Measurements from ENCODE around the gene GFPT2.

GFPT2 gene

GRCh38 chr5:180330810-180331646 lies 22.1 kb downstream of the GFPT2 start:
- TF ChIP-seq, protein P1, sequence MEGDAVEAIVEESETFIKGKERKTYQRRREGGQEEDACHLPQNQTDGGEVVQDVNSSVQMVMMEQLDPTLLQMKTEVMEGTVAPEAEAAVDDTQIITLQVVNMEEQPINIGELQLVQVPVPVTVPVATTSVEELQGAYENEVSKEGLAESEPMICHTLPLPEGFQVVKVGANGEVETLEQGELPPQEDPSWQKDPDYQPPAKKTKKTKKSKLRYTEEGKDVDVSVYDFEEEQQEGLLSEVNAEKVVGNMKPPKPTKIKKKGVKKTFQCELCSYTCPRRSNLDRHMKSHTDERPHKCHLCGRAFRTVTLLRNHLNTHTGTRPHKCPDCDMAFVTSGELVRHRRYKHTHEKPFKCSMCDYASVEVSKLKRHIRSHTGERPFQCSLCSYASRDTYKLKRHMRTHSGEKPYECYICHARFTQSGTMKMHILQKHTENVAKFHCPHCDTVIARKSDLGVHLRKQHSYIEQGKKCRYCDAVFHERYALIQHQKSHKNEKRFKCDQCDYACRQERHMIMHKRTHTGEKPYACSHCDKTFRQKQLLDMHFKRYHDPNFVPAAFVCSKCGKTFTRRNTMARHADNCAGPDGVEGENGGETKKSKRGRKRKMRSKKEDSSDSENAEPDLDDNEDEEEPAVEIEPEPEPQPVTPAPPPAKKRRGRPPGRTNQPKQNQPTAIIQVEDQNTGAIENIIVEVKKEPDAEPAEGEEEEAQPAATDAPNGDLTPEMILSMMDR (IDR thresholded peaks at IDR 0.05; ENCODE audit: low read depth, low read length, missing control alignments) = no peak
- no peak for DNase-seq (ENCODE audit: extremely low read depth, low read depth)
- no peak overlapping the region for H3K4me3 ChIP-seq (replicated peaks; ENCODE audit: low read depth, low read length)

GRCh38 chr5:180330270-180330648 lies 22.9 kb downstream of the GFPT2 start:
- DNase-seq (ENCODE audit: extremely low read depth, low read depth) = no peak
- H3K4me3 ChIP-seq (replicated peaks; ENCODE audit: low read depth, low read length) = no peak overlapping the region
- TF ChIP-seq, protein P1 (IDR thresholded peaks at IDR 0.05; ENCODE audit: low read depth, low read length, missing control alignments) = no peak

DNA sequence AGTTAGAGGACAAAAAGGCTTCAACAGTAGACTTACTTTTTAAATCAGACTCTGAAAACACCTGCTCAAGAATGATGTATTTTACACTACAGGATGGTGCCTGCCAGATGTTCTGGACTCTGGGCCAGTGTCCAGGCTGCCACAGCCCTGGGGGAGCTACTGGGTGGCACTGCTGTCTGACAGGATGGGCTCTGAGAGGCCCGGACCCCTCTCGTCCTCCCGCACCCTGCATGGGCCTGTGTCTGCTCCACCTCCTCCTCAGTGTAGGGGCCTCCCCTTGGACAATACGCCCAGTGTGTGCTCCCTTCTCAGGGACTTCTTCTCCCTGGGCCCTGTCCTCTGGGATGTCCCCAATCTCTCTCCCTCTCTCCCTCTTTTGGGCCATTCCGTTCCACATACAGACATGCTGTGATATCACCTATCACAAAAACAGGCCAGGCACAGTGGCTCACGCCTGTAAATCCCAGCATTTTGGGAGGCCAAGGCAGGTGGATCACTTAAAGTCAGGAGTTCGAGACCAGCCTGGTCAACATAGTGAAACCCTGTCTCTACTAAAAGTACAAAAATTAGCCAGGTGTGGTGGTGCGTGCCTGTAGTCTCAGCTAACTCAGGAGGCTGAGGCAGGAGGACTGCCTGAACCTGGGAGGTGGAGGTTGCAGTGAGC lies 23.4 kb downstream of the GFPT2 start:
- DNase-seq (ENCODE audit: extremely low read depth, low read depth) = no peak
- TF ChIP-seq, protein P1 (IDR thresholded peaks at IDR 0.05; ENCODE audit: low read depth, low read length, missing control alignments) = no peak
- H3K4me3 ChIP-seq (replicated peaks; ENCODE audit: low read depth, low read length) = no peak overlapping the region

- H3K4me3 ChIP-seq (replicated peaks; ENCODE audit: low read depth, low read length) = no peak overlapping the region
- no peak for DNase-seq (ENCODE audit: extremely low read depth, low read depth)
- TF ChIP-seq, protein P1 (IDR thresholded peaks at IDR 0.05; ENCODE audit: low read depth, low read length, missing control alignments) = no peak
Observed at GRCh38 chr5:180329138-180329435, 24.0 kb downstream of the GFPT2 start.

GRCh38 chr5:180328296-180329137 lies 24.6 kb downstream of the GFPT2 start:
- DNase-seq (ENCODE audit: extremely low read depth, low read depth) = no peak
- no peak overlapping the region for H3K4me3 ChIP-seq (replicated peaks; ENCODE audit: low read depth, low read length)
- TF ChIP-seq, protein P1 (IDR thresholded peaks at IDR 0.05; ENCODE audit: low read depth, low read length, missing control alignments) = peak; percentile 79

GRCh38 chr5:180326989-180327565 lies 26.1 kb downstream of the GFPT2 start:
- no peak overlapping the region for H3K4me3 ChIP-seq (replicated peaks; ENCODE audit: low read depth, low read length)
- no peak for DNase-seq (ENCODE audit: extremely low read depth, low read depth)
- TF ChIP-seq, protein P1 (IDR thresholded peaks at IDR 0.05; ENCODE audit: low read depth, low read length, missing control alignments) = no peak

Measured in HFF-Myc (cell line).